HG02571 (cell line): Measurements from ENCODE around the gene MED12.

Experiments
- ATAC-seq: cut with Tn5 transposase; IDR thresholded peaks from one replicate; pipeline ENCODE4 v1.9.1; 2021; ENCODE audit warnings: mild to moderate bottlenecking, moderate library complexity; ENCODE audit not compliant: unreplicated experiment

The MED12 gene

DNA sequence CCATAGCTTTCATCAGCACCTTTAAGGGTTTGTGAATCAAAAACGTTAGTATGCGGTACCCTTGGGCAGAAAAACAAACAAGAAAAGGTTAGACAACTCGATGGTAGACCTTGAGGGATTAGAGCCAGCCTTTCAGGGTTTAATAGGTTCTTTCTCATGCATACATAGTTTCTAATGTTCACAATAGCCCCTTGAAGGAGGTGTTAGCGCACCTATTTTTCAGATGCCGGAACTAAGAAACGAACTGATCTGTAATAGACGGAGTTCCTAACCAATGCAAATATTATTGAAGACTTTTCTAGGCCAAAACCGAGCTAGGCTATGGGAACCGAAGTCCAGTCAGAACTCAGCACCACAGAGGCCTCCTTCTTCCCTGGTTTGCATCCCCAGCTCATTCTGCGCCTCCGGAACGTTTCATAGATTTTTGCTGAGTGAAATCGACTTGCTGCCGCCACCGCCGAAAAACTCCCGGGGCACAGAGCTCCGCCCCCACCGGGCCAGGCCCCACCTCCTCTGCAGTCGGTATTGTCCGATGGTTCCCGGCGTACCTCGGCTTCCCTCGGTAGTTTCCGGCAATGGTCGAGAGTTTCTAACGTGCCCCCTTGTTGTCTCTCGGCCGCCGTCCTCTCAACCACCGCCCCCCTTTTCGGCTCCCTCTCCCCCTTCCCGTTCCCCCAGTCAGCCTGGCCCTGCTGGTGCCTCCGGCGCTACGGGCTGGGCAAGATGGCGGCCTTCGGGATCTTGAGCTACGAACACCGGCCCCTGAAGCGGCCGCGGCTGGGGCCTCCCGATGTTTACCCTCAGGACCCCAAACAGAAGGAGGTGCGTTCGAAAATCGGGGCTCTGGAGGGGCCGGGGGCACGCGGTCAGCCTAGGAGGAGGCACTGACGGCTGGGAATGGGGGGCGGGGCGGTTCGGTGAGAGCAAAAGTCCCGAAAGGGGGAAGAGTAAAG, at the start of gene MED12:
MED12 (plus strand) TSS at position 565 of the 953 bp plus-strand sequence; CDS start at position 724, 159 bp downstream.
- ATAC-seq = peak; percentile 90

- ATAC-seq = no peak
These were observed 47.9 kb upstream of the MED12 start for GRCh38 chrX:71070531-71070930.

- no peak for ATAC-seq
These were observed 36.9 kb upstream of the MED12 start for GRCh38 chrX:71081330-71082123.

DNA sequence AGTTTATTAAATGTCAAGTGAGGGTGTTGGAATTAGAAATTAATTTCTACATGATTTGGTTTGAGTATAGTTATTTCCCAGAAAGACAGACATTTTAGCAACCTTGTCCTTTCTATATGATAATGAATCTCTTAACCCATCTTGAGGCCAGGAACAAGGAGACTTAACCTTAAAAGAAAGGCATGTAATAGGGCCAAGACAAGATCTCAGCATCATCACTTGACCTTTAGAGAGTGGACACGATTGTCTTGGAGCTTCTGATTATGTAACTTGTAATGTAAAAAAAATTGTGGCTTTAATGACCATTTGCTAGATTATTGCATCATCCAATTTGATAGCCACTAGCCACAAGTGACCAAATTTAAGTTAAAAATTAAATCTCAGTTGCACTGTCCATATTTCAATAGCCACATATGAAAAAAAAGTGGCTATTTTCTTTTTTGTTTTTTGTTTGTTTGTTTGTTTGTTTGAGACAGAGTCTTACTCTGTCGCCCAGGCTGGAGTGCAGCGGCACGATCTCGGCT, 36.2 kb upstream of the MED12 start:
- ATAC-seq = no peak

DNA sequence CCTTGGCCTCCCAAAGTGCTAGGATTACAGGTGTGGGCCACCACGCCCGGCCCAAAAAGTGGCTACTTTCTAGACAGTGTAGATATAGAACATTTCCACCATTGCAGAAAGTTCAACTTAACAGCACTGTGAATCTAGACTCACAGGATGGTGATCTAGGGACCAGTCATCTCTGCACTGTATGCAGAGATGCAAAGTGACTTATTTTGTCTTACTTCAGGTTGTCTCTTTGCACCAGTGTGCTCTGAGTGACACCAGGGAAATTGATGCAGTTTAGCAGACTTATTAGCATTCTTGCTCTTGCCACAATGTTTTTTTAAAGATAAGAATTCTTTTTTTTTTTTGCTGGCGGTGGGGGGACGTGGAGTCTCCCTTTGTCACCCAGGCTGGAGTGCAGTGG, 35.6 kb upstream of the MED12 start:
- no peak for ATAC-seq

DNA sequence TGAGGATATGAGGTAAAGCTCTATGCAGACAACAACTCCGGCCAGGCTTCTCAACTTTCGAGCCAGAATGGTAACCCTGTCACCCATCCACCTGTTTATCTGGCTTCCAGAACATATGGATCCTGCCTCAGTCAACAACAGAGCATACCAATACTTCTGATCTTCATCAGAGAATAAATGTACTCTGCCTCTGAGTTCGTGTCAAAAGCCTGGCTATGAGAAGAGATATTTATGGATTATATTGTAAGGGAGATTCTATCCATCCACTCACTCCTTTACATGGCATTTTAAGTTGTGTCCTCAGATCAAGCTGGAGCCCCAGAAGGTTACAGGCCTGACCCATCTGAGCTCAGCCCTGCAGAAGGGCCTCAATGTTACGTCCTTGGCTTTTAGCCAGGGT, 32.5 kb upstream of the MED12 start:
- no peak for ATAC-seq

DNA sequence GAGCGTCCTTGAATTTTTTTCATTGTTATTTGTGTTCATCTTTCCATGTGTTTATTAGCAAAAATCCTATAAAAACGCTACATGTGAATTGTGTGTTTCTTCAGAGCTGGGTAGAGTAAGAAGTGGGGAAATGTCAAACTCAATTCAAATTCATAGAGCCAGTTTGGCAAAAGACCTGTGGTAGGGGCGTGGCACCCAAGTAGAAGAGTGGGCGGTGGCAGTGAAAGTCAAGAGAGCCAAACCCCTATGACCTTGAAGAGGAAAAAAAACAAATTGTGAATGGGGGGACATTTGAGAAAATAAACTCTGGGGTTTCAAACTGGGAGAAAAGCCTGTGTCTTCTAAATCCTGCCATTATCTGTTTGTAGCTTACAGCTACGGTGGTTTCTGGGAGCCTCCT, 27.1 kb upstream of the MED12 start:
- no peak for ATAC-seq

- ATAC-seq = no peak
These were observed 23.4 kb upstream of the MED12 start for GRCh38 chrX:71095033-71095432.

DNA sequence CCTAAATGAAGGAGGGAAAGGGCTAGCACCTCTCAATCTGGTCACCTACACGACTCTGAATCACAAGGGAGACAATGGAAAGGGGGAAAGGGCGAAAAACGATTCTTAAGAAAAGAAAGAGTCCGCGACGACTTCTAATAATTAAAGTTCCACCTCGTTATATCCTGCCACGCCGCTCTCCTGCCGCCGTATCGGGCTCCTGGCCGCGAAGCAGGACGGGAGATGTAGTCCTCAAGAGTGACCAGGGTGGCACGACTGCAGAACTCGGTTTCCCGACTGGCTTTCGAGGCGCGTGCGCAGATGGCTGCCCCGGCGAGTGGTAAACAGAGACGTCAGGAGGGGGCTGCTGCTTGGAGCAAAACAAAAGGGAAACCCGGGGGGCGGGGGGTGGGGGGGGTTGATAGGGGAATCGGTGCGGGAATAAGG, 22.8 kb upstream of the MED12 start, which contains the start of gene FOXO4:
FOXO4 (plus strand) TSS at position 297 of the 426 bp plus-strand sequence. CDS start 678 bp downstream, outside the sequence.
- peak; percentile 73 for ATAC-seq

- ATAC-seq = peak; percentile 20
These were observed 22.2 kb upstream of the MED12 start for GRCh38 chrX:71095981-71096759.

DNA sequence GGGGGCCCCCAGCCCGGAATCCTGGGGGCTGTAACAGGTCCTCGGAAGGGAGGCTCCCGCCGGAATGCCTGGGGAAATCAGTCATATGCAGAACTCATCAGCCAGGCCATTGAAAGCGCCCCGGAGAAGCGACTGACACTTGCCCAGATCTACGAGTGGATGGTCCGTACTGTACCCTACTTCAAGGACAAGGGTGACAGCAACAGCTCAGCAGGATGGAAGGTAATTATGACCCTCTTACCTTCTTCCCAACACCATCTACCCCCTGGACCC, 21.7 kb upstream of the MED12 start:
- ATAC-seq = no peak

DNA sequence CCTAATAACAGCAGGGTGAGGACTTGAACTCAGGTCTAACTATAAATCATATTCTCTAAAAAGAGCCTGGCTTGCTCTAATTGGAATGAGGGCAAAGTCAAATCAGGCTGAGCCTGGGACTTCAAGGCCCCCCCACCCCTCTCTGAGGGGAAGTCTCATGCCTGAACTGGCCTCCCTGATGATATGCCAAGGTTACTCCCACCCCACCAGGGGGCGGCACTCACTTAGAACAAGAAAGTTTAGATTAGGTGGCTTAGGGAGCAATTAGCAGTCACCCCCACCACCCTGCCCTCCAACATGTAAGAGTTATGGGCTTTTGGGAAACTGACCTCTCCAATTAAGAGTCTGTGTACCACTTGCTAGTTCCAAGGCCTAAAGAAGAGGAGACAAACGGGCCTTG, 20.1 kb upstream of the MED12 start:
- ATAC-seq = no peak

GRCh38 chrX:71098951-71099506, 19.4 kb upstream of the MED12 start:
- no peak for ATAC-seq

DNA sequence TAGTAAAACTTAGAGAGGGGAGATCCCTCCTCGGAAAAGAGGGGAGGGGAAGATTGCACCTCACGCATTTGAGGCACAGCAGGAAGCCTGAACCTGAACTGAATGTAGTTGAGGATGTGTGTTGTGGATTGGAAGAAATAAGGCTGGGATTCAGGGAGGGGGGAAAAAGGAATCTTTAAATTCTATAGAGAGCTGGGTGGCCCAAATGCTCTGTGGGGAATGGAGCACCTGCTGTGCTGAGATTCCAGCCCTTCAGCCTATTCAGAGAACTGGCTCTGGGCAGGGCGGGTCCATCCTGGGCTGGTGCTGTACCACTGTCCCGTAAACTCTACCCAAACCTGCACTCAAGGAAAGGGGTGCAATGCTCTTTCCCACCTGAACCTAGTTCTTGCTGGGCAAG, 18.7 kb upstream of the MED12 start:
- no peak for ATAC-seq

GRCh38 chrX:71100581-71101505, 17.6 kb upstream of the MED12 start:
- ATAC-seq = no peak

GRCh38 chrX:71102292-71102691, 16.1 kb upstream of the MED12 start:
- ATAC-seq = no peak

DNA sequence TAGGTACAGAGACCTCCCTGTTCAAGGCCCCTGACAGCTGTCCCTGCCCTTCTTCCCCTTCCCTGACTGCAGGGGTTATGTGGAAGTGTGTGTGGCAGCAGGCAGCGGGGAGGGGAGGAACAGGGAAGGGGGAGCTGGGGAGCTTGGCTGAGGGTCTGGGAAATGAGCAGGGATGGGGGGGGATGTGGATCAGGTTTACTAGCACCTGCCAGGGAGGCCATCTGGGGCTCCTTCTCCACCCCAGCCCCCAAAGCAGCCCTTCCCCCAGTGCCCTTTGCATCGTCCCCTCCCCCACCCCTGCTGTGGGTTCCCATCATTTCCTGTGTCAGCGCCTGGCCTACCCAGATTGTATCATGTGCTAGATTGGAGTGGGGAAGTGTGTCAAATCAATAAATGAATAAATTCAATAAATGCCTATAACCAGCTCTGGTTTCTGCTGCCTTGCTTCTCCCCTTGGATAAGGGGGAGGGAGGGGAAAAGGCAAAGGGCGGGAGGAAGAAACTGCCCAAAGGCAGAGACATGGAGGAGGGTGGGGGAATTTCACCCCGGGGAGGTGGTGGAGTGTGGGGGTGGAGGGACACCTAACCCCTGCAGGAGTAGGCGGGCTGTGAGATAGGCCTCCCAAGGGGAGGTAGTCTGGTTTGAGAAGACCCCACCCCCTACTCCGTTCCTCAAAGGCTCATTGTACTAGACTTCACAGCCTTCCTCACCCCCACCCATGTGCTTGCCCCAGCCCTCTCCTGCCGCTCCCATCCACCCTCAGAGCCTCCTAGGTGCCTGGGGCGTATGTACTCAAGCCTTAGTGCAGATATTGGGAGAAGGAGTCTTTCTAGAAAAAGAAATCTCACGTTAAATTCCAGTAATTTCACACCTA, 15.0 kb upstream of the MED12 start:
- ATAC-seq = no peak

GRCh38 chrX:71105628-71106027, 12.8 kb upstream of the MED12 start:
- ATAC-seq = no peak

GRCh38 chrX:71106427-71106826, 12.0 kb upstream of the MED12 start, which contains the start of gene CXorf65:
TSS of gene CXorf65 (minus strand) at chrX:71106740. CDS start at chrX:71106556, 184 bp downstream.
- ATAC-seq = no peak
